Heart left ventricle (tissue), 16 donors: ENCODE measurements around the gene HTD2. TPM values are rescaled to one million over a fixed set of nuclear protein-coding genes. Genes with fewer than 3 reads are reported as not detected.

Experiments used
- ATAC-seq, 4 donors: fragments of 200-7000 bp; cut with Tn5 transposase; one replicate each; pipeline ENCODE4 v1.9.1; 2020 to 2022; ENCODE audit warnings: moderate library complexity in 4 of 4, mild to moderate bottlenecking in 3 of 4, moderate number of reproducible peaks in 1 of 4
- DNase-seq, 5 donors: peaks; one replicate each; pipeline ENCODE4 v3.0.0-alpha.2; 2020
- H3K27ac ChIP-seq, 12 donors: fragments of 200-600 bp; sonication (generic) in 4 of 12; one replicate each; pipeline versions ENCODE4 v1.5.0 to v1.8.0; 2016 to 2022; ENCODE audit warnings: mild to moderate bottlenecking in 2 of 12
- H3K27me3 ChIP-seq, 9 donors: fragments of 200-600 bp; sonication (generic) in 2 of 9; one replicate each; pipeline versions ENCODE4 v1.5.1 to v1.8.0; 2016 to 2022; ENCODE audit warnings: mild to moderate bottlenecking in 3 of 9
- H3K36me3 ChIP-seq, 9 donors: fragments of 200-600 bp; sonication (generic) in 2 of 9; one replicate each; pipeline versions ENCODE4 v1.5.0 to v1.8.0; 2018 to 2022; ENCODE audit warnings: mild to moderate bottlenecking in 2 of 9
- H3K4me1 ChIP-seq, 12 donors: fragments of 200-600 bp; sonication (generic) in 4 of 12; one replicate each; pipeline versions ENCODE4 v1.5.0 to v1.8.0; 2016 to 2022; ENCODE audit warnings: mild to moderate bottlenecking in 3 of 12
- H3K4me3 ChIP-seq, 12 donors: fragments of 200-600 bp; sonication (generic) in 4 of 12; one replicate each; pipeline versions ENCODE4 v1.5.0 to v1.8.0; 2017 to 2022; ENCODE audit warnings: mild to moderate bottlenecking in 9 of 12, moderate library complexity in 4 of 12
- H3K9me3 ChIP-seq, 12 donors: fragments of 200-600 bp; sonication (generic) in 4 of 12; one replicate each; pipeline versions ENCODE4 v1.5.0 to v1.8.0; 2016 to 2022; ENCODE audit warnings: mild to moderate bottlenecking in 1 of 12
- CTCF ChIP-seq, 12 donors: fragments of 200-600 bp; sonication (generic) in 4 of 12; IDR thresholded peaks; one replicate each; pipeline versions ENCODE4 v1.5.0 to v1.8.0; 2018 to 2022; ENCODE audit warnings: antibody characterized with exemption in 12 of 12, mild to moderate bottlenecking in 5 of 12
- POLR2A ChIP-seq, 2 donors: fragments of 450-650 bp; IDR thresholded peaks; one replicate each; pipeline ENCODE4 v1.6.1; 2017; ENCODE audit warnings: antibody characterized with exemption in 2 of 2, mild to moderate bottlenecking in 2 of 2, moderate library complexity in 2 of 2
- WGBS, 4 donors: extraction: QIAGEN DNeasy Blood & Tissue Kit in 2 of 4; methylation state at CpG; one replicate each; pipeline versions ENCODE4 v1.1.5 to v1.1.7; 2013 to 2018; 5-methylcytosine and 5-hydroxymethylcytosine counted together
- intact Hi-C, 10 donors: fragments of 100-400 bp; cut with DNase I; formaldehyde crosslinking; loops; one replicate each; pipeline versions ENCODE4 v1.11.1 to v1.14.2; 2022
- polyA plus RNA-seq, 2 donors: library from polyadenylated mRNA; stranded (reverse); fragments of 200-250 nt; gene quantifications; one replicate each; pipeline ENCODE4 v1.2.3, GENCODE V29; 2013
- total RNA-seq, 9 donors: library from RNA; depleted of rRNA in 2 of 9; stranded (reverse); fragments of >200 nt in 2 of 9; fragmentation: NEBNext Ultra II Directional in 3 of 9; extraction: Animal tissue kit (Norgen Biotek cat#: 25700) in 3 of 9; gene quantifications; one replicate each; pipeline versions ENCODE4 v1.1.0 to v1.2.4, GENCODE V29; 2016 to 2023
- donor health status: ischemic (EF 13 %, LVEDD 7.1; RV severe dilation, severe dysfunction).
- donor health status: healthy with polysubstance abuse.
- donor health status: DM: no; HTN: yes; CAD: no.
- donor health status: DM: no; HTN: no; CAD: no.
- donor health status: ischemic (EF 25% LVEDD 6.9; RV normal size, moderate dysfunction).
- donor health status: ischemic (EF 25% LVEDD 5.7; RV mildly dilated, moderate dysfunction).
- donor health status: healthy.
- donor health status: DM: yes; HTN: yes; CAD: no.
- donor health status: ischemic (EF 35%, LVEDD 5.7; RV mildly dilated, moderate dysfunction).
- donor health status: nonischemic (EF 11% LVEDD 7.7; RV severe dilation, severe dysfunction).
- donor health status: DM: yes; HTN: yes; CAD: no.
- donor health status: PGD.
- donor health status: ischemic (EF 29% LVEDD 5.4; RV normal size, mild dysfunction).
- donor health status: nonischemic (EF 23%, LVEDD 6.1; RV moderate dilation, normal function).

The HTD2 gene
- total and polyA plus RNA-seq, 11 donors, result 2.7 to 21.6 (median 12.4) TPM

- peaks cover 5 to 36% (median 26%) of the 10 kb centered on the region in 12 donors for H3K4me1 ChIP-seq
- peaks cover 0 to 42% (median 29%) of the 10 kb centered on the region in 9 donors for H3K36me3 ChIP-seq
- H3K27me3 ChIP-seq, result peaks cover 0 to 2% (median 0%) of the 10 kb centered on the region in 9 donors
- ATAC-seq (no peak), DNase-seq (no peak)
- peak overlapping the region; percentile 80 to 97 (median 86) for H3K4me3 ChIP-seq
- TF ChIP-seq POLR2A (IDR thresholded peaks at IDR 0.05) (no peak), CTCF (IDR thresholded peaks at IDR 0.05) (peak; percentile 14 to 64 (median 42))
- intact Hi-C loops, result loop anchor here in 7 of 10 donors (2.0 to 10.0 kb wide), 8 partner anchors 70 to 327 kb away; partner anchors contain the start of genes KCTD6 (in 5 of the 7), ABHD6 (in 2 of the 7) and FLNB (in 2 of the 7)
- 22 to 25% (median 25%) methylated on average over 10 of the region's 10 CpGs for WGBS, 4 donors
- peak overlapping the region in 10 of 12 donors; percentile 90 to 99 (median 96) for H3K27ac ChIP-seq
- H3K9me3 ChIP-seq, result no peaks in the 10 kb centered on the region
Observed at GRCh38 chr3:58307639-58308215, 1.4 kb downstream of the HTD2 start.

- peak overlapping the region in 2 of 12 donors; percentile 13 to 45 for H3K27ac ChIP-seq
- ATAC-seq, result no peak
- 0 to 18% (median 13%) methylated on average over 1 of the region's 1 CpG for whole genome bisulfite sequencing, 4 donors
Observed at GRCh38 chr3:58308728-58309127, 2.4 kb downstream of the HTD2 start.

GRCh38 chr3:58317811-58318210, 11.5 kb downstream of the HTD2 start:
- no peak overlapping the region for H3K4me3 ChIP-seq
- no peaks in the 10 kb centered on the region for H3K9me3 ChIP-seq
- WGBS, 4 donors, result 74 to 86% (median 80%) methylated on average over 2 of the region's 2 CpGs
- DNase-seq, result no peak
- H3K27ac ChIP-seq, result peak overlapping the region in 1 of 12 donors; percentile 76
- H3K36me3 ChIP-seq, result peaks cover 3 to 78% (median 70%) of the 10 kb centered on the region in 9 donors
- no peaks in the 10 kb centered on the region for H3K27me3 ChIP-seq
- TF ChIP-seq CTCF (IDR thresholded peaks at IDR 0.05) (no peak), POLR2A (IDR thresholded peaks at IDR 0.05) (no peak)
- no peak for ATAC-seq
- peaks cover 0 to 15% (median 3%) of the 10 kb centered on the region in 12 donors for H3K4me1 ChIP-seq
- intact Hi-C loops, result loop anchor here in 1 of 10 donors (5.0 kb wide), 1 partner anchor 214 kb away; no protein-coding TSS in a partner anchor

More at GRCh38 chr3:58308728-58309127, 2.4 kb downstream of the HTD2 start:
- H3K27me3 ChIP-seq, result no peaks in the 10 kb centered on the region
- no peak for DNase-seq
- peaks cover 0 to 52% (median 39%) of the 10 kb centered on the region in 9 donors for H3K36me3 ChIP-seq
- no peaks in the 10 kb centered on the region for H3K9me3 ChIP-seq
- intact Hi-C loops, result loop anchor here in 6 of 10 donors (5.0 to 10.0 kb wide), 6 partner anchors 71 to 326 kb away; partner anchors contain the start of genes KCTD6 (in 4 of the 6), FLNB (in 2 of the 6) and ABHD6 (in 1 of the 6)
- H3K4me1 ChIP-seq, result peaks cover 5 to 36% (median 26%) of the 10 kb centered on the region in 12 donors
- TF ChIP-seq POLR2A (IDR thresholded peaks at IDR 0.05) (no peak), CTCF (IDR thresholded peaks at IDR 0.05) (no peak)
- peak overlapping the region in 5 of 12 donors; percentile 80 to 89 (median 83) for H3K4me3 ChIP-seq

- Histone ChIP-seq H3K4me3 (no peak overlapping the region), H3K9me3 (no peaks in the 10 kb centered on the region), H3K27ac (no peak overlapping the region), H3K27me3 (no peaks in the 10 kb centered on the region), H3K4me1 (peaks cover 0 to 35% (median 10%) of the 10 kb centered on the region in 12 donors), H3K36me3 (peaks cover 0 to 39% (median 31%) of the 10 kb centered on the region in 9 donors)
- ATAC-seq (no peak), DNase-seq (no peak)
- intact Hi-C loops, result loop anchor here in 9 of 10 donors (1.0 to 5.0 kb wide), 5 partner anchors 93 to 211 kb away; no protein-coding TSS in a partner anchor
- WGBS, 4 donors, result 92 to 96% (median 94%) methylated on average over 7 of the region's 7 CpGs
- no peak for TF ChIP-seq CTCF (IDR thresholded peaks at IDR 0.05)
- TF ChIP-seq POLR2A (IDR thresholded peaks at IDR 0.05), result no peak
Observed at GRCh38 chr3:58321791-58322190, 15.5 kb downstream of the HTD2 start.
